ENCODE results near the gene RIMS1. TPM values are rescaled to one million over a fixed set of nuclear protein-coding genes. Genes with fewer than 3 reads are reported as not detected.

The RIMS1 gene
- total and polyA plus RNA-seq, 2 donors (not counting 1 experiment from before 2014, with no cell fraction given) = not detected

- ChIA-PET CTCF (interaction anchor here (0.7 to 10.6 kb wide), 4 partner anchors 8 to 770 kb away, joined by 3 to 220 read pairs (median 4); no protein-coding TSS in a partner anchor), POLR2A (no interaction called here)
- no peaks in the 10 kb centered on the region for H3K9me3 ChIP-seq (ENCODE audit: control extremely low read depth in 1 of 3, control insufficient read depth in 2 of 3, insufficient read depth in 1 of 3, low read length in 2 of 3)
- ATAC-seq (ENCODE audit: low read depth) (no peak), DNase-seq (no peak)
- Mint-ChIP-seq H3K4me1 (peaks cover 5% of the 10 kb centered on the region), H3K4me3 (no peak overlapping the region), H3K27ac (no peak overlapping the region), H3K9me3 (ENCODE audit: insufficient read depth) (no peaks in the 10 kb centered on the region), H3K27me3 (peaks cover 22% of the 10 kb centered on the region)
- H2AFZ ChIP-seq (ENCODE audit: insufficient read depth, low read depth, low read length, poor library complexity, severe bottlenecking) = no peak overlapping the region
- H3K4me3 ChIP-seq (ENCODE audit: control extremely low read depth in 1 of 5, extremely low read depth in 1 of 5, insufficient read depth in 1 of 5, low read depth in 2 of 5, low read length in 4 of 5) = no peak overlapping the region
- intact Hi-C loops (cut with micrococcal nuclease) = no loop called here
- H3K4me1 ChIP-seq (ENCODE audit: control insufficient read depth in 2 of 2, insufficient read depth in 2 of 2, low read length in 2 of 2) = no peaks in the 10 kb centered on the region
- no peaks in the 10 kb centered on the region for H3K36me3 ChIP-seq (replicated peaks in 1 of 2; ENCODE audit: control extremely low read depth in 1 of 2, control insufficient read depth in 1 of 2, extremely low read depth in 1 of 2, insufficient read depth in 2 of 2, low read length in 1 of 2)
- H3K79me2 ChIP-seq (ENCODE audit: control insufficient read depth, insufficient read depth, low read length) = no peaks in the 10 kb centered on the region
- TF ChIP-seq CTCF (IDR thresholded peaks at IDR 0.05) = no peak
- no peak for TF ChIP-seq EZH2 (IDR thresholded peaks at IDR 0.05; ENCODE audit: borderline replicate concordance, insufficient read depth, low read depth, low read length, poor library complexity, severe bottlenecking)
- H3K27me3 ChIP-seq (replicated peaks in 1 of 4; ENCODE audit: control extremely low read depth in 1 of 4, control insufficient read depth in 3 of 4, insufficient read depth in 4 of 4, low read length in 3 of 4) = peaks cover 0 to 2% (median 0%) of the 10 kb centered on the region in 4 experiments
- H3K9ac ChIP-seq (ENCODE audit: low read length) = no peak overlapping the region
- no peak overlapping the region for H3K27ac ChIP-seq (ENCODE audit: low read length in 2 of 2)
- H4K20me1 ChIP-seq (ENCODE audit: control insufficient read depth, insufficient read depth, low read length, poor library complexity, severe bottlenecking) = no peaks in the 10 kb centered on the region
- 93% methylated on average over 3 of the region's 4 CpGs for WGBS (ENCODE audit: insufficient coverage)
- no peak overlapping the region for H3K4me2 ChIP-seq (replicated peaks; ENCODE audit: low read depth, low read length, poor library complexity, severe bottlenecking)
Measured at GRCh38 chr6:72414657-72415056, 528.3 kb downstream of the RIMS1 start.

DNA sequence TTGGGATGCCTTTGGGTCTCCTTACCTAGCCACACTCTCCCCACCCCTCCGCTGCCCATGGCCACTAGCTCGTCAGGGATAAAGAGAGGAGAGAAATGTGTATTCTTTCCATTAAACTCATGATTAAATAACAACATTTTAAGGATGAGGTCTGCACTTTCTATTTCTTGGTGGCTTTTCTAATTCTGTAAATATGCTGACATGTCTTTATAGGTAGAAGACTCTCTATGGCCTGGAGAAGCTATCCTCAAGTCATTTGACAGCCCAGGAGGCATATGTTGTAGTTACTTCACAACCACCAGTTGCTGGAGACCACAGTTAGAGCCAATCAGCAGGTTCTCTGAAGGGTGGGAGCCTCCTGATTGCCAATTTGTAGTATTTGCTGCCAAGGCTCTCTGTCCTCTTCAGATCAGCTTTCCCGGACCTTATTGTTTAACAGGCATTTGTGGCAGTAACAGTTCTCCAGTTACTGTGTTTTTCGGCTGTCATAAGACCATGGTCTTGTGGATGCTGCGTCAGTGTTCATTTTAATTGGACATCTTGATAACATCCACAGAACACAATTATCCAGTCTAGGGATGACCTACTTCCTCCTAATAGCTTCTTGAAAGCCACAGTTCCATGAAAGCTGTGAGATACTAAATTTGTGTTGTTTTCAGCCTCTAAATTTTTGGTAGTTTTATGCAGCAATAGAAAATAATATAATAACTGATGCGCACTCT lies 530.6 kb downstream of the RIMS1 start:
- H3K27ac Mint-ChIP-seq = no peak overlapping the region
- no peak overlapping the region for H3K4me2 ChIP-seq (replicated peaks; ENCODE audit: low read depth, low read length, poor library complexity, severe bottlenecking)
- no peak for DNase-seq
- no peak for TF ChIP-seq EZH2 (IDR thresholded peaks at IDR 0.05; ENCODE audit: borderline replicate concordance, insufficient read depth, low read depth, low read length, poor library complexity, severe bottlenecking)
- TF ChIP-seq CTCF (IDR thresholded peaks at IDR 0.05) = no peak
- H3K4me3 Mint-ChIP-seq = no peak overlapping the region
- peaks cover 4% of the 10 kb centered on the region for H3K4me1 Mint-ChIP-seq
- H3K27ac ChIP-seq (ENCODE audit: low read length in 2 of 2) = no peak overlapping the region
- H2AFZ ChIP-seq (ENCODE audit: insufficient read depth, low read depth, low read length, poor library complexity, severe bottlenecking) = no peak overlapping the region
- H3K79me2 ChIP-seq (ENCODE audit: control insufficient read depth, insufficient read depth, low read length) = no peaks in the 10 kb centered on the region
- intact Hi-C loops (cut with micrococcal nuclease) = no loop called here
- peaks cover 22% of the 10 kb centered on the region for H3K27me3 Mint-ChIP-seq
- POLR2A ChIA-PET = no interaction called here
- H3K4me3 ChIP-seq (ENCODE audit: control extremely low read depth in 1 of 5, extremely low read depth in 1 of 5, insufficient read depth in 1 of 5, low read depth in 2 of 5, low read length in 4 of 5) = no peak overlapping the region
- CTCF ChIA-PET = interaction anchor here (0.8 to 10.6 kb wide), 4 partner anchors 8 to 714 kb away, joined by 3 to 220 read pairs (median 6); no protein-coding TSS in a partner anchor
- H3K9me3 Mint-ChIP-seq (ENCODE audit: insufficient read depth) = no peaks in the 10 kb centered on the region
- H3K36me3 ChIP-seq (replicated peaks in 1 of 2; ENCODE audit: control extremely low read depth in 1 of 2, control insufficient read depth in 1 of 2, extremely low read depth in 1 of 2, insufficient read depth in 2 of 2, low read length in 1 of 2) = no peaks in the 10 kb centered on the region
- no peaks in the 10 kb centered on the region for H3K9me3 ChIP-seq (ENCODE audit: control extremely low read depth in 1 of 3, control insufficient read depth in 2 of 3, insufficient read depth in 1 of 3, low read length in 2 of 3)
- H3K9ac ChIP-seq (ENCODE audit: low read length) = no peak overlapping the region
- no peak for ATAC-seq (ENCODE audit: low read depth)
- peaks cover 0 to 2% (median under 1%) of the 10 kb centered on the region in 4 experiments for H3K27me3 ChIP-seq (replicated peaks in 1 of 4; ENCODE audit: control extremely low read depth in 1 of 4, control insufficient read depth in 3 of 4, insufficient read depth in 4 of 4, low read length in 3 of 4)
- 100% methylated on average over 2 of the region's 6 CpGs for WGBS (ENCODE audit: insufficient coverage)
- H3K4me1 ChIP-seq (ENCODE audit: control insufficient read depth in 2 of 2, insufficient read depth in 2 of 2, low read length in 2 of 2) = no peaks in the 10 kb centered on the region
- H4K20me1 ChIP-seq (ENCODE audit: control insufficient read depth, insufficient read depth, low read length, poor library complexity, severe bottlenecking) = no peaks in the 10 kb centered on the region

Measured in B cell (primary cell).